H1 (cell line): ENCODE results near the gene OR5T2. TPM values are rescaled to one million over a fixed set of nuclear protein-coding genes. Genes with fewer than 3 reads are reported as not detected.

ENCODE experiments used
- ATF2 ChIP-seq: IDR thresholded peaks from 2 replicates; pipeline ENCODE4 v1.6.1; 2012; ENCODE audit warnings: low read length, inconsistent platforms
- CBX5 ChIP-seq: fragments of 300-800, 300-1000 bp; sonication (generic); IDR thresholded peaks from 2 replicates; pipeline ENCODE4 v1.7.1; 2016; ENCODE audit warnings: antibody characterized with exemption, low read length, low read depth
- CREB1 ChIP-seq: IDR thresholded peaks from 2 replicates; pipeline ENCODE4 v1.6.1; 2012; ENCODE audit warnings: inconsistent platforms
- CTBP2 ChIP-seq: IDR thresholded peaks from 2 replicates; pipeline ENCODE4 v1.7.0; 2011; ENCODE audit warnings: borderline replicate concordance, mild to moderate bottlenecking, moderate library complexity, mixed read lengths, low read length; ENCODE audit not compliant: insufficient read depth, insufficient read length
- MAFK ChIP-seq: IDR thresholded peaks from 2 replicates; pipeline ENCODE4 v1.6.1; 2012; ENCODE audit warnings: low read depth, mild to moderate bottlenecking, improper control_type of control experiment, low read length
- NANOG ChIP-seq: IDR thresholded peaks from 2 replicates; pipeline ENCODE4 v1.6.1; 2011; ENCODE audit warnings: low read length, low read depth, mild to moderate bottlenecking, inconsistent platforms; ENCODE audit not compliant: insufficient read depth, poor library complexity, severe bottlenecking
- RNF2 ChIP-seq: fragments of 200-900, 300-1000 bp; sonication (generic); IDR thresholded peaks from 2 replicates; pipeline ENCODE4 v1.7.1; 2016; ENCODE audit warnings: borderline replicate concordance, low read depth, mild to moderate bottlenecking, antibody characterized with exemption, low read length; ENCODE audit not compliant: poor library complexity, severe bottlenecking; ENCODE audit errors: missing control alignments
- RXRA ChIP-seq: IDR thresholded peaks from 2 replicates; pipeline ENCODE4 v1.6.1; 2011; ENCODE audit warnings: low read depth, mild to moderate bottlenecking, low read length, moderate library complexity; ENCODE audit not compliant: insufficient read depth
- SUZ12 ChIP-seq: fragments of 200-600 bp; sonication (generic); IDR thresholded peaks from 2 replicates; pipeline ENCODE4 v1.6.1; 2012; ENCODE audit warnings: mild to moderate bottlenecking, inconsistent platforms, low read length, moderate library complexity, mixed read lengths
- polyA plus RNA-seq, 7 experiments: library from polyadenylated mRNA; depleted of rRNA in 3 of 7; stranded (reverse) in 5 of 7; unstranded in 2 of 7; fragments of >200 nt in 5 of 7; fragments of 200-250 nt in 2 of 7; gene quantifications; 1 replicate in 5 of 7; 2 replicates in 1 of 7; 4 replicates in 1 of 7; pipeline versions ENCODE4 v1.2.1 to v1.2.3, GENCODE V29; 2011 to 2013; ENCODE audit warnings: missing spikeins in 2 of 7, mixed read lengths in 2 of 7
- total RNA-seq: library from RNA; stranded (reverse); fragmentation: NEBNext Ultra II Directional; extraction: Animal tissue kit (Norgen Biotek cat#: 25700); gene quantifications from 2 replicates; pipeline ENCODE4 v1.2.1, GENCODE V29; 2021

Gene OR5T2
- total and polyA plus RNA-seq, 2 of the 8 experiments (the other 6 are each of a cell fraction or from before 2014, with no cell fraction given), result not detected

GRCh38 chr11:56188602-56189001 is 45.5 kb downstream of the OR5T2 start (continued):
- TF ChIP-seq RNF2 (no peak), SUZ12 (no peak), RXRA (no peak), CBX5 (no peak), ATF2 (no peak), MAFK (no peak), CTBP2 (no peak), CREB1 (no peak), NANOG (no peak)
